HepG2 (cell line): Measurements from ENCODE around the gene STPG4.
A peak's percentile ranks its signal among the peaks of the same experiment; 100 is the strongest.

ENCODE experiments used
- CHD4 ChIP-seq: fragments of 200-600 bp; sonication (generic); IDR thresholded peaks from 2 replicates; pipeline ENCODE4 v1.7.0; 2017; ENCODE audit warnings: mild to moderate bottlenecking, low read length, borderline replicate concordance
- CTCF ChIP-seq: sonication (generic); formaldehyde crosslinking; IDR thresholded peaks from 2 replicates; pipeline ENCODE4 v1.5.0; 2020; ENCODE audit warnings: mild to moderate bottlenecking, missing genetic modification reagents, moderate library complexity
- ELF4 ChIP-seq: sonication (generic); formaldehyde crosslinking; IDR thresholded peaks from 2 replicates; pipeline ENCODE4 v1.5.0; 2020; ENCODE audit warnings: missing genetic modification reagents, mild to moderate bottlenecking, moderate library complexity, borderline replicate concordance
- FOXO4 ChIP-seq: sonication (generic); formaldehyde crosslinking; conservative IDR thresholded peaks from 2 replicates; pipeline ENCODE4 v1.8.1; 2023; ENCODE audit warnings: missing genetic modification reagents
- HOXA9 ChIP-seq: sonication (generic); formaldehyde crosslinking; IDR thresholded peaks from 2 replicates; pipeline ENCODE4 v1.8.1; 2022; ENCODE audit warnings: missing genetic modification reagents, mild to moderate bottlenecking, moderate library complexity, borderline replicate concordance
- PCBP1 ChIP-seq: fragments of 200-400 bp; formaldehyde crosslinking; IDR thresholded peaks from 2 replicates; pipeline ENCODE4 v1.6.1; 2017; ENCODE audit warnings: mild to moderate bottlenecking, low read depth, low read length, borderline replicate concordance
- POLR2AphosphoS2 ChIP-seq: IDR thresholded peaks from 2 replicates; pipeline ENCODE4 v1.6.1; 2011; ENCODE audit warnings: low read depth, low read length, improper control_type of control experiment
- RERE ChIP-seq: IDR thresholded peaks from 2 replicates; pipeline ENCODE4 v1.6.1; 2016; ENCODE audit warnings: low read depth, missing genetic modification reagents, missing compliant biosample characterization
- SIN3A ChIP-seq: IDR thresholded peaks from 2 replicates; pipeline ENCODE4 v1.6.1; 2011; ENCODE audit warnings: low read depth, mild to moderate bottlenecking, control low read depth, low read length, borderline replicate concordance
- SMARCE1 ChIP-seq: fragments of 450-650 bp; IDR thresholded peaks from 2 replicates; pipeline ENCODE4 v1.6.1; 2017; ENCODE audit warnings: borderline replicate concordance
- ZNF10 ChIP-seq: sonication (generic); formaldehyde crosslinking; IDR thresholded peaks from 2 replicates; pipeline ENCODE4 v1.4.0; 2020; ENCODE audit warnings: mild to moderate bottlenecking, low read depth, missing genetic modification reagents, borderline replicate concordance
- ZNF605 ChIP-seq: sonication (generic); formaldehyde crosslinking; IDR thresholded peaks from 2 replicates; pipeline ENCODE4 v1.8.0; 2022; ENCODE audit warnings: mild to moderate bottlenecking, missing genetic modification reagents
- ZNF737 ChIP-seq: sonication (generic); formaldehyde crosslinking; IDR thresholded peaks from 2 replicates; pipeline ENCODE4 v1.5.0; 2020; ENCODE audit warnings: missing genetic modification reagents, mild to moderate bottlenecking, borderline replicate concordance

GRCh38 chr2:47076586-47077441 is 78.3 kb downstream of the STPG4 start:
- TF ChIP-seq POLR2AphosphoS2 = no peak; the same call in 1 of the 2 replicates
- peak; percentile 91 for TF ChIP-seq RERE (CRISPR knock-in tag)
- TF ChIP-seq CTCF (CRISPR knock-in tag) = peak; percentile 36; the same call in 1 of the 2 replicates
- no peak for TF ChIP-seq SIN3A
- TF ChIP-seq ZNF605 (CRISPR knock-in tag) = peak; percentile 98
- TF ChIP-seq CHD4 = peak; percentile 92; the same call in 1 of the 2 replicates
- 0 out of 2 replicates have a peak, but pooled peaks have one; percentile 83 for TF ChIP-seq FOXO4 (CRISPR knock-in tag)
- no peak for TF ChIP-seq ZNF10 (CRISPR knock-in tag)
- no peak for TF ChIP-seq SMARCE1
- TF ChIP-seq HOXA9 (CRISPR knock-in tag) = no peak
- no peak for TF ChIP-seq PCBP1
- no peak for TF ChIP-seq ZNF737 (CRISPR knock-in tag)
- peak; percentile 30; the same call in 1 of the 2 replicates for TF ChIP-seq ELF4
